Endothelial cell of umbilical vein (primary cell): Measurements from ENCODE around the gene SMOC1. TPM values are rescaled to one million over a fixed set of nuclear protein-coding genes. Genes with fewer than 3 reads are reported as not detected.

Experiments used
- BruUV-seq: library from RNA; stranded (reverse); fragments of 400-500 nt; replicated peaks from 2 replicates; lab custom pipeline; 2021; lab: Mats Ljungman, UMichigan
- CTCF ChIA-PET: fragments of 300-600, 350-600 bp; sonication (Branson Sonifier 250); formaldehyde crosslinking; loops from one replicate; lab custom pipeline; 2021; ENCODE audit warnings: antibody characterized with exemption, inconsistent platforms; lab: Charles Lee
- POLR2A ChIA-PET: fragments of 300-600, 350-600 bp; sonication (Branson Sonifier 250); formaldehyde crosslinking; loops from one replicate; lab custom pipeline; 2021; ENCODE audit warnings: antibody characterized with exemption, inconsistent platforms; lab: Charles Lee
- DNase-seq: peaks from one replicate; pipeline ENCODE4 v3.0.0-alpha.2; 2011; ENCODE audit warnings: low read depth, low spot score
- FAIRE-seq: peaks from 2 replicates; lab custom pipeline; 2011; peaks lifted over from hg19 to GRCh38; lab: Jason Lieb, UNC
- H2AFZ ChIP-seq: 2 replicates; pipeline ENCODE4 v1.6.0; 2012; ENCODE audit warnings: low read depth, low read length, control low read depth, inconsistent platforms
- H3K27ac ChIP-seq: 2 replicates; pipeline ENCODE4 v1.5.1; 2011; ENCODE audit warnings: low read depth, mild to moderate bottlenecking, control low read depth, low read length, moderate library complexity; ENCODE audit not compliant: insufficient read depth
- H3K27me3 ChIP-seq, 2 experiments: 2 replicates each; pipeline versions ENCODE4 v1.6.0 to v1.6.1; 2011; ENCODE audit warnings: low read length in 2 of 2, mixed read lengths in 1 of 2; ENCODE audit not compliant: control insufficient read depth in 2 of 2, insufficient read depth in 2 of 2
- H3K36me3 ChIP-seq, 2 experiments: 2 replicates in 1 of 2; 3 replicates in 1 of 2; pipeline ENCODE4 v1.5.1; 2011; ENCODE audit warnings: low read length in 2 of 2, mild to moderate bottlenecking in 1 of 2, moderate library complexity in 1 of 2; ENCODE audit not compliant: control insufficient read depth in 2 of 2, insufficient read depth in 2 of 2; ENCODE audit errors: extremely low read depth in 1 of 2
- H3K4me1 ChIP-seq: 3 replicates; pipeline ENCODE4 v1.5.1; 2011; ENCODE audit warnings: mild to moderate bottlenecking, low read length; ENCODE audit not compliant: control insufficient read depth, insufficient read depth; ENCODE audit errors: extremely low read depth
- H3K4me2 ChIP-seq: 2 replicates; pipeline ENCODE4 v1.6.1; 2011; ENCODE audit warnings: low read length, control low read depth, mixed read lengths; ENCODE audit not compliant: insufficient read depth
- H3K4me3 ChIP-seq, 3 experiments: fragments of 200-600 bp in 1 of 3; sonication (generic), shearing (Covaris generic) in 1 of 3; replicated peaks in 1 of 3; 2 replicates each; pipeline ENCODE4 v1.5.1; 2011 to 2016; ENCODE audit warnings: control low read depth in 3 of 3, low read length in 3 of 3, mild to moderate bottlenecking in 2 of 3, inconsistent platforms in 1 of 3, low read depth in 1 of 3, moderate library complexity in 1 of 3; ENCODE audit not compliant: insufficient read depth in 1 of 3
- H3K79me2 ChIP-seq: 2 replicates; pipeline ENCODE4 v1.6.0; 2012; ENCODE audit warnings: low read length, inconsistent platforms; ENCODE audit not compliant: control insufficient read depth, insufficient read depth
- H3K9ac ChIP-seq: replicated peaks from 2 replicates; pipeline ENCODE3; 2011; ENCODE audit warnings: low read length, control low read depth; ENCODE audit not compliant: insufficient read depth; ENCODE audit errors: extremely low read depth
- H3K9me1 ChIP-seq: replicated peaks from 3 replicates; pipeline ENCODE4 v1.6.0; 2011; ENCODE audit warnings: mild to moderate bottlenecking, low read length; ENCODE audit not compliant: control insufficient read depth, insufficient read depth; ENCODE audit errors: extremely low read depth
- H3K9me3 ChIP-seq: replicated peaks from 2 replicates; pipeline ENCODE4 v1.5.1; 2012; ENCODE audit warnings: low read length, inconsistent platforms; ENCODE audit not compliant: control insufficient read depth, insufficient read depth
- H4K20me1 ChIP-seq: replicated peaks from 2 replicates; pipeline ENCODE3; 2011; ENCODE audit warnings: mild to moderate bottlenecking, low read length; ENCODE audit not compliant: control insufficient read depth, insufficient read depth; ENCODE audit errors: extremely low read depth
- CTCF ChIP-seq, 2 donors: IDR thresholded peaks; 1 replicate in 1 of 2; 2 replicates in 1 of 2; pipeline ENCODE4 v1.5.1; 2011; ENCODE audit warnings: low read length in 2 of 2, mild to moderate bottlenecking in 2 of 2, moderate library complexity in 2 of 2, control low read depth in 1 of 2, inconsistent platforms in 1 of 2, low read depth in 1 of 2; ENCODE audit not compliant: insufficient read depth in 1 of 2; ENCODE audit errors: extremely low read depth in 1 of 2
- EZH2 ChIP-seq: IDR thresholded peaks from 2 replicates; pipeline ENCODE4 v1.6.1; 2012; ENCODE audit warnings: borderline replicate concordance, low read depth, mild to moderate bottlenecking, moderate library complexity, low read length, inconsistent platforms; ENCODE audit not compliant: severe bottlenecking
- FOS ChIP-seq: IDR thresholded peaks from 2 replicates; pipeline ENCODE4 v1.6.1; 2011; ENCODE audit warnings: mild to moderate bottlenecking, low read length, moderate library complexity, borderline replicate concordance; ENCODE audit not compliant: insufficient read depth
- GATA2 ChIP-seq: IDR thresholded peaks from 2 replicates; pipeline ENCODE4 v1.7.0; 2011; ENCODE audit warnings: low read depth, mild to moderate bottlenecking, moderate library complexity, mixed read lengths, low read length; ENCODE audit not compliant: insufficient read length, insufficient read depth
- JUN ChIP-seq: IDR thresholded peaks from 2 replicates; pipeline ENCODE4 v1.6.1; 2011; ENCODE audit warnings: borderline replicate concordance, low read depth; ENCODE audit not compliant: insufficient read length, insufficient read depth
- MAX ChIP-seq: IDR thresholded peaks from 2 replicates; pipeline ENCODE4 v1.6.1; 2011; ENCODE audit not compliant: insufficient read depth, insufficient read length
- MYC ChIP-seq: IDR thresholded peaks from one replicate; pipeline ENCODE4 v1.6.1; 2011; ENCODE audit warnings: mild to moderate bottlenecking, low read depth, low read length
- POLR2A ChIP-seq: IDR thresholded peaks from 2 replicates; pipeline ENCODE4 v1.6.1; 2012; ENCODE audit warnings: low read depth, mild to moderate bottlenecking, control low read depth, low read length
- POLR2AphosphoS5 ChIP-seq: IDR thresholded peaks from 2 replicates; pipeline ENCODE4 v1.6.1; 2012; ENCODE audit warnings: low read depth, mild to moderate bottlenecking, control low read depth, low read length, moderate library complexity; ENCODE audit not compliant: insufficient read depth
- dilution Hi-C: fragments of 300-500 bp; cut with MboI; formaldehyde crosslinking; loops from one replicate; pipeline ENCODE4 v1.15.0; 2019; ENCODE audit warnings: low sequenced_read_pairs; ENCODE audit not compliant: extremely low pct_ligation_motif_present
- intact Hi-C: fragments of 100-400 bp; cut with micrococcal nuclease; formaldehyde crosslinking; loops from one replicate; pipeline ENCODE4 v1.10.0; 2022
- polyA plus RNA-seq, 4 experiments: library from polyadenylated mRNA; depleted of rRNA in 3 of 4; stranded (reverse) in 3 of 4; unstranded in 1 of 4; fragments of >200 nt; gene quantifications; 2 replicates each; pipeline versions ENCODE4 v1.2.1 to v1.2.3, GENCODE V29; 2011 to 2012; ENCODE audit warnings: missing spikeins in 1 of 4
- total RNA-seq: library from RNA; stranded (reverse); gene quantifications from 2 replicates; pipeline ENCODE4 v1.2.3, GENCODE V29; 2021

The SMOC1 gene
- total and polyA plus RNA-seq, 2 donors (not counting 3 experiments of a cell fraction or from before 2014, with no cell fraction given): 0.97 to 1.1 TPM

- DNase-seq (no peak), FAIRE-seq (no peak)
- Histone ChIP-seq H3K9me3 (no peaks in the 10 kb centered on the region), H3K9me1 (no peaks in the 10 kb centered on the region), H3K4me1 (no peaks in the 10 kb centered on the region), H3K9ac (no peak overlapping the region), H2AFZ (no peak overlapping the region), H3K4me2 (no peak overlapping the region), H3K27ac (no peak overlapping the region), H3K36me3 (no peaks in the 10 kb centered on the region), H3K4me3 (no peak overlapping the region), H3K27me3 (no peaks in the 10 kb centered on the region), H4K20me1 (no peaks in the 10 kb centered on the region), H3K79me2 (no peaks in the 10 kb centered on the region)
- intact Hi-C loops (no loop called here), dilution Hi-C loops (no loop called here)
- CTCF ChIA-PET: no interaction called here
- no peak for TF ChIP-seq MYC
- no peak for TF ChIP-seq CTCF (IDR thresholded peaks at IDR 0.05; ENCODE audit: extremely low read depth in 1 of 2, insufficient read depth in 1 of 2, low read depth in 1 of 2, low read length in 2 of 2)
- TF ChIP-seq JUN: no peak
- TF ChIP-seq GATA2: no peak
- TF ChIP-seq FOS: no peak
- no peak for TF ChIP-seq POLR2A
- no peak for TF ChIP-seq MAX
- TF ChIP-seq EZH2: no peak
- TF ChIP-seq POLR2AphosphoS5: no peak
- POLR2A ChIA-PET: no interaction called here
- BruUV-seq: no TSS peak
Observed at GRCh38 chr14:69848903-69849391, 30.3 kb upstream of the SMOC1 start.
